Fibroblast of the aortic adventitia (primary cell): ENCODE measurements around the gene LHFPL3. TPM values are rescaled to one million over a fixed set of nuclear protein-coding genes. Genes with fewer than 3 reads are reported as not detected.

Source experiments
- DNase-seq: peaks from one replicate; pipeline ENCODE4 v3.0.0-alpha.2; 2010; ENCODE audit warnings: low read depth
- H3K4me3 ChIP-seq: 2 replicates; pipeline ENCODE4 v1.5.1; 2011; ENCODE audit warnings: low read depth, mild to moderate bottlenecking, control low read depth, low read length, moderate library complexity
- CTCF ChIP-seq: IDR thresholded peaks from 2 replicates; pipeline ENCODE4 v1.5.1; 2011; ENCODE audit warnings: mild to moderate bottlenecking, low read length, control low read depth, inconsistent platforms; ENCODE audit not compliant: insufficient read depth
- total RNA-seq: library from RNA; depleted of rRNA; stranded (reverse); fragments of >200 nt; gene quantifications from 2 replicates; pipeline ENCODE4 v1.2.3, GENCODE V29; 2012; ENCODE audit warnings: low replicate concordance

LHFPL3 gene
- total RNA-seq, 1 donor, result not detected

DNA sequence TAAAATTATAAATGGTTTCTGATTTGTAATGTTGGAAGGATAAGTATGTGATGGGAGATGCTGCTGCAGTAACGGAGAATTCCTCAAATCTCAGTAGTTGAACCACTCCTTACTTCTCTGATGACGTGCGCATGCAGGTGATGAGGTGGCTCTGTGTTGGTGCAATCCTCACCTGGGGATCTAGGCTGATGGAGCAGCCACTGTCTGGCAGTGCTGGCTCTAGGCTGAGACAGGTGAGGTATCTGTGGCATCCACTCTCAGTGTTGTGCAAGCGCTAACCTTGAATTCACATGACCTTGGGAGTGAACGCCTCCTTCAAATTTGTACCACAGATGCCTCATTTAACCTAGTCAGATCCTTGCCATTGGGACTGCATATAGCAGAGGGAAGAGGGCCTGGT lies 35.0 kb downstream of the LHFPL3 start:
- no peak for TF ChIP-seq CTCF
- no peak for DNase-seq
- H3K4me3 ChIP-seq, result no peak overlapping the region

GRCh38 chr7:104366390-104366789 lies 38.0 kb downstream of the LHFPL3 start:
- DNase-seq, result no peak
- TF ChIP-seq CTCF, result no peak
- no peak overlapping the region for H3K4me3 ChIP-seq

DNA sequence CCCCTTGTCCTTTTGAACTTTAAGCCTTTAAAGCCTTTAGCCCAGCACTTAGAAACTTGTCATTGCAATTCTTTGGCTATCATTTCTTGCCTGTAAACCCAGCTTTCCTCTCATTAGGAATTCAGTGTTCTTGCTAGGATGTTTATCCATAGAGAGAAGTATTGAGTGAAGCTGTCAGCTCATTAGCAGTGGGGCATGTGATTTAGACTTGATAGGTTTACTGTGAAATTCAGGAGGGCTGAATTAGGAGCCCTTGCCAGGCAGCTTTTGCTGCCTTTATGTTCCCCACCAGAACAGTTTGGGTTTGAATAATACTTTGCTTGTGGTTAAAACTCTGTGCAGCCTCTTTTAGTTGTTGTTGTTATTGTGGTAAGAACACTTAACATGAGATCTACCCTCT lies 39.5 kb downstream of the LHFPL3 start:
- no peak for TF ChIP-seq CTCF
- H3K4me3 ChIP-seq, result no peak overlapping the region
- DNase-seq, result no peak

DNA sequence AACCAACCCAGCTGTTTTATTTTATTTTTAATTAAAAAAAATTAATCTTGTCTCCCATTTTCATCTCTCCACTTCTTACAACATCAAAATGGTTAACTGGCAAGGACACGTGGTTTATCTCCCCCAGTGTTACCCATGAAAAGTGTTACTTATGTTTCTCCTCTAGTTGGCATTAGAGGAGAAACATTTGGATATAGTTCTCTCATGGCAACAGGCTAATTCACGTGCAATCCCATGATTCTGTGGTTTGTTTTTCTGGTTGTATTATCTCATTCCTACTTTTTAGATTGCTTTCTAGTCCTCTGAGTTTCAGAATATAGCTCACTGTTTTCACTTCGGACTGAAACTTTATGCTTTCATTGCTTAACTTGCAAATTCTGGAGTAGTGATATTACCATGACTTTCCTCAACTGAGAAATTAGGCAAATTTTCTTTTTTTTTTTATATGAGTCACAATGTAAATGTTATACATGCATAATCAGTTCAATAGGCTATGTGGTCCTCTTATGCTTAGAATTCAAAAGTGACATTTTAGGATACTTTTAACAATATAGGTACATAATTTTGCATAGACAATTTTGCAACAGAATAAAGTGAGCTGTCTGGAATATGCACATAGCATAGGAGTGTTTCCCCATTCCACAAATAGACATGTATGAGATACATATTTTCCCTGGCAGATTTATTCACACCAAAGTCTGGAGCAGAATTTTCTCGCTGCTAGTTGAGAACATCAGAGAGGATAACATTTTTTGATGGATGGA lies 43.0 kb downstream of the LHFPL3 start:
- no peak overlapping the region for H3K4me3 ChIP-seq
- TF ChIP-seq CTCF, result no peak
- no peak for DNase-seq

DNA sequence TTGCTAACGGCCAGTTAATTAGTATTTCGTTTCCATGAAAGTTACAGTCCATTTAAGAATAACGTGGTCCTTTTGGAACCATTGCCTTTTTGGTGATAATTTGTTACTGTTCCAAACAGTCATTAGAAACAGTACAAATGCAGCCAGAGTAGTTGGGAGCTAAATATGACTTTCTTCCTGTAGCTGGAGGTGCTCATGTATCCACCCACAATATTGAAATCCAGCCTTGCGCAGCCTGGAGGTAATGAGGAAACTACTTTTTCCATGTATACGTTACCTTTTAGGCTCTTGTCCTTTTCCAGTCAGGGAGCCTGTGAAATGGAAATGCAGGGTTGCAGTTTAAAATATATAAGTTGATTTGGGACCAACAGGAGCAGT lies 43.6 kb downstream of the LHFPL3 start:
- no peak for TF ChIP-seq CTCF
- H3K4me3 ChIP-seq, result no peak overlapping the region
- DNase-seq, result no peak

- TF ChIP-seq CTCF, result no peak
- no peak overlapping the region for H3K4me3 ChIP-seq
These were observed 54.2 kb downstream of the LHFPL3 start for GRCh38 chr7:104382616-104383015.

DNA sequence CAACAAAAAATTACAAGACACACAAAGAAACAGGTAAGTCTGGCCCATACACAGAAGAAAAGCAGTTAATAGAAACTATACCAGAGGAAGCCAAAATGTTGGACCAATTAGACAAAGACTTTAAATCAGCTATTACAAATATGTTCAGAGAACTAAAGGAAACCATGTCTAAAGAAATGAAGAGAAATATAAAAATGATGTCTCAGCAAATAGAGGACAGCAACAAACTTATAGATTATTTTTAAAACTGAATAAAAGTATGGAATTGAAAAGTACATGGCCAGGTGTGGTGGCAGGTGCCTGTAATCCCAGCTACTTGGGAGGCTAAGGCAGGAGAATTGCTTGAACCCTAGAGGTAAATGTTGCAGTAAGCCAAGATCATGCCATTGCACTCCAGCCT lies 58.5 kb downstream of the LHFPL3 start:
- H3K4me3 ChIP-seq, result no peak overlapping the region
- DNase-seq, result no peak
- no peak for TF ChIP-seq CTCF

More at GRCh38 chr7:104382616-104383015, 54.2 kb downstream of the LHFPL3 start:
- no peak for DNase-seq
